DOHH2 (cell line): ENCODE data around the gene C6orf47.

Source experiments
- H3F3A ChIP-seq: fragments of 200-600 bp; sonication (generic), shearing (Covaris generic); 2 replicates; pipeline ENCODE4 v1.6.0; 2016; ENCODE audit warnings: antibody characterized with exemption, mild to moderate bottlenecking; ENCODE audit not compliant: control insufficient read depth, insufficient read depth
- H3K27ac ChIP-seq: fragments of 200-600 bp; sonication (generic); 2 replicates; pipeline ENCODE4 v1.5.1; 2014; ENCODE audit warnings: low read depth, mild to moderate bottlenecking, low read length, moderate library complexity
- H3K27me3 ChIP-seq: fragments of 200-600 bp; sonication (generic); 2 replicates; pipeline ENCODE4 v1.6.1; 2014; ENCODE audit warnings: mild to moderate bottlenecking, low read length, mixed read lengths; ENCODE audit not compliant: control insufficient read depth
- H3K36me3 ChIP-seq: fragments of 200-600 bp; sonication (generic); 2 replicates; pipeline ENCODE4 v1.6.1; 2014; ENCODE audit warnings: mild to moderate bottlenecking, low read length, moderate library complexity, mixed read lengths; ENCODE audit not compliant: control insufficient read depth
- H3K4me1 ChIP-seq: fragments of 200-600 bp; sonication (generic); 2 replicates; pipeline ENCODE4 v1.6.1; 2014; ENCODE audit warnings: mild to moderate bottlenecking, low read length, mixed read lengths; ENCODE audit not compliant: control insufficient read depth
- H3K4me2 ChIP-seq: fragments of 200-600 bp; sonication (generic); 2 replicates; pipeline ENCODE4 v1.6.0; 2014; ENCODE audit warnings: mild to moderate bottlenecking, low read length, moderate library complexity
- H3K4me3 ChIP-seq: fragments of 200-600 bp; sonication (generic); 2 replicates; pipeline ENCODE4 v1.5.1; 2014; ENCODE audit warnings: mild to moderate bottlenecking, low read length, mixed read lengths
- H3K79me2 ChIP-seq: fragments of 200-600 bp; sonication (generic); 2 replicates; pipeline ENCODE4 v1.6.1; 2014; ENCODE audit warnings: mild to moderate bottlenecking, low read length, mixed read lengths; ENCODE audit not compliant: control insufficient read depth
- H3K9me2 ChIP-seq: fragments of 200-600 bp; sonication (generic); replicated peaks from 2 replicates; pipeline ENCODE4 v1.6.1; 2014; ENCODE audit warnings: mild to moderate bottlenecking, low read length, mixed read lengths; ENCODE audit not compliant: control insufficient read depth
- H3K9me3 ChIP-seq: fragments of 200-600 bp; sonication (generic); 2 replicates; pipeline ENCODE4 v1.6.1; 2014; ENCODE audit warnings: antibody characterized with exemption, low read length, mixed read lengths; ENCODE audit not compliant: control insufficient read depth, insufficient read depth
- H4K20me1 ChIP-seq: fragments of 200-600 bp; sonication (generic); 2 replicates; pipeline ENCODE4 v1.6.0; 2014; ENCODE audit warnings: low read depth, mild to moderate bottlenecking, antibody characterized with exemption, low read length, moderate library complexity; ENCODE audit not compliant: control insufficient read depth, insufficient read depth
- EZH2phosphoT487 ChIP-seq: fragments of 200-600 bp; sonication (generic); IDR thresholded peaks from 2 replicates; pipeline ENCODE4 v1.6.1; 2017; ENCODE audit warnings: borderline replicate concordance, mild to moderate bottlenecking, antibody characterized with exemption, low read length, moderate library complexity, mixed read lengths
- TF ChIP-seq, protein P1 (sequence below): fragments of 200-600 bp; sonication (generic); IDR thresholded peaks from one replicate; pipeline ENCODE4 v1.5.1; 2014; ENCODE audit warnings: antibody characterized with exemption, mild to moderate bottlenecking, low read depth, low read length; ENCODE audit not compliant: poor library complexity, severe bottlenecking

The C6orf47 gene

DNA sequence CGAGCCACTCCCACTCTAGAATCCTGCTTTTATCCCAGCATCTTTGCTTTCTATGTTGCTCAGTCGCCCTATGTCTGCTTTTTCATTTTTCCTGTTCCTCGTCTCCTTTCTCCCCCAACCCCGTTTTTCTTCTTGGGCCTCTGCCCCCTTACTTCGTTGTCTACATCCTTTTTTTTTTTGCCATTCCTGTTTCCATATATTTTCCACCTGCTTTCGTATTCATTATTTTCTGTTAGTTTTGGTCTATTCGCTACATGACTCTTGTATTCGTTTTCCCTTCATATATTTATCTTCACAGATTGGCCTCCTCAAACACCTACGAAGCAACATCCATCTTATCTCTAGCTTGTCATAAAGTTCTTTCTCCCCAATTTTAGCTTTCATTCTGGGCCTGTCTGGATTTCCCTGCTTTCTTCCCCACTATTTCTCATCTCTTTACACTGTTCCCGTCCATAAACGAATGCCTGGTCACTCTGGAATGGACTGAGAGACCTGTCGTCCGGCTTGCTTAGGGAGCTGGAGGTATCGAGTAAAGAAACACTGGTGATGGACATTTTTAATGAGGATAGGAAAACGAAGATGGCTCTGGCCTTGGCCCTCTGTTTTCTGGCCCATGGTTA is 39.1 kb downstream of the C6orf47 start:
- no peaks in the 10 kb centered on the region for H3K9me3 ChIP-seq
- H3K79me2 ChIP-seq = peaks cover 58% of the 10 kb centered on the region
- peak overlapping the region; percentile 90 for H3K4me2 ChIP-seq
- peaks cover 12% of the 10 kb centered on the region for H3F3A ChIP-seq
- H4K20me1 ChIP-seq = peaks cover 14% of the 10 kb centered on the region
- no peaks in the 10 kb centered on the region for H3K27me3 ChIP-seq
- peak overlapping the region; percentile 78 for H3K27ac ChIP-seq
- H3K4me1 ChIP-seq = peaks cover 28% of the 10 kb centered on the region
- H3K4me3 ChIP-seq = peak overlapping the region; percentile 93
- H3K9me2 ChIP-seq = no peaks in the 10 kb centered on the region
- TF ChIP-seq, protein P1, sequence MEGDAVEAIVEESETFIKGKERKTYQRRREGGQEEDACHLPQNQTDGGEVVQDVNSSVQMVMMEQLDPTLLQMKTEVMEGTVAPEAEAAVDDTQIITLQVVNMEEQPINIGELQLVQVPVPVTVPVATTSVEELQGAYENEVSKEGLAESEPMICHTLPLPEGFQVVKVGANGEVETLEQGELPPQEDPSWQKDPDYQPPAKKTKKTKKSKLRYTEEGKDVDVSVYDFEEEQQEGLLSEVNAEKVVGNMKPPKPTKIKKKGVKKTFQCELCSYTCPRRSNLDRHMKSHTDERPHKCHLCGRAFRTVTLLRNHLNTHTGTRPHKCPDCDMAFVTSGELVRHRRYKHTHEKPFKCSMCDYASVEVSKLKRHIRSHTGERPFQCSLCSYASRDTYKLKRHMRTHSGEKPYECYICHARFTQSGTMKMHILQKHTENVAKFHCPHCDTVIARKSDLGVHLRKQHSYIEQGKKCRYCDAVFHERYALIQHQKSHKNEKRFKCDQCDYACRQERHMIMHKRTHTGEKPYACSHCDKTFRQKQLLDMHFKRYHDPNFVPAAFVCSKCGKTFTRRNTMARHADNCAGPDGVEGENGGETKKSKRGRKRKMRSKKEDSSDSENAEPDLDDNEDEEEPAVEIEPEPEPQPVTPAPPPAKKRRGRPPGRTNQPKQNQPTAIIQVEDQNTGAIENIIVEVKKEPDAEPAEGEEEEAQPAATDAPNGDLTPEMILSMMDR = no peak
- TF ChIP-seq EZH2phosphoT487 = no peak
- H3K36me3 ChIP-seq = peaks cover 58% of the 10 kb centered on the region

- peak within 1 kb of the TSS; percentile 93 for H3K4me2 ChIP-seq
- peak within 1 kb of the TSS; percentile 99 for H3K27ac ChIP-seq
- no peaks in the 10 kb centered on the region for H3K9me2 ChIP-seq
- peaks cover 12% of the 10 kb centered on the region for H3F3A ChIP-seq
- peak within 1 kb of the TSS; percentile 93 for H3K4me3 ChIP-seq
- peaks cover 51% of the 10 kb centered on the region for H3K36me3 ChIP-seq
- no peaks in the 10 kb centered on the region for H3K27me3 ChIP-seq
- peaks cover 35% of the 10 kb centered on the region for H3K4me1 ChIP-seq
- peaks cover 14% of the 10 kb centered on the region for H4K20me1 ChIP-seq
- TF ChIP-seq, protein P1 = no peak
- TF ChIP-seq EZH2phosphoT487 = no peak
- H3K79me2 ChIP-seq = peaks cover 59% of the 10 kb centered on the region
- H3K9me3 ChIP-seq = no peaks in the 10 kb centered on the region
Measured at GRCh38 chr6:31620586-31621319, 39.8 kb downstream of the C6orf47 start, which contains the start of gene PRRC2A. TSS of gene PRRC2A (plus strand) at chr6:31620715. CDS start at chr6:31622790, 2,075 bp downstream.

DNA sequence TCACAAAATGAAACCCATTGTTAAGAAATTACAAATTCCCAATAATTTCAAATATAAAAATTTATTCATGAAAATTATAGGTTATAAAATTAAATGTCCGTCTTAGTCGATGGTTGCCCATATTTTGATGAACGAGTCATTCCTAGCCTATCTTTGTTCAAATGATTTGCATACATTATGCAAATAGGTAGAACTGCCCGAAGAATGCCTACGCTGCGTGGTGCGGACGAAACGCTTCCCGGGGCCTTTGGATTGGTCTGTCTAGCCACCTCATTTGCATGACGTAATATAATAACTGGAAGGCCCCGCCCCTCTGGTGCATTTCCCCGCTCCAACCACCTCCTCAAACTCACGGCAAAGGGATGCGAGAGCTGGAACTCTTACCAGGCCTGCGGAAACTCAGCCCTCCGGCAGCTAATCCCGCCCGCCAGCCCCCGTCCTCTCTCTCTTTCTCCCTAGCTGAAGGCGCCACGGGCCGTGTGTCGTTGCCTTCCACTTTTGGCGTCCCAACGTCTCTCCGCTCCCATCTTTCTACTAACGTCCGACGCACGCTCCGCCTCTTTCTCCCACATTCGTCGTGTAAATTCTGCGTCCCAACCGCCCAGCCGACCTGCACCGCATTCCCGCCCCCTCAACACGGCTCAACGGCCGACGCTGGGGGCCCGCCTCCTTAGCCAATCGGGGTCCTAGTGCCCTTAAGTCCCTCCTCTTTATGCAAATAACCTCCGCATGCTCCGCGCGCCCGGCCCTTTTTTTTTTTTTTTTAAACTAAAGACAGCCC is 40.6 kb downstream of the C6orf47 start:
- TF ChIP-seq, protein P1 = no peak
- no peak for TF ChIP-seq EZH2phosphoT487
- Histone ChIP-seq H3K9me3 (no peaks in the 10 kb centered on the region), H3K27me3 (no peaks in the 10 kb centered on the region), H3K36me3 (peaks cover 43% of the 10 kb centered on the region), H3K79me2 (peaks cover 52% of the 10 kb centered on the region), H3K9me2 (no peaks in the 10 kb centered on the region), H3K4me2 (peak overlapping the region; percentile 93), H3K4me1 (peaks cover 42% of the 10 kb centered on the region), H3K4me3 (peak overlapping the region; percentile 93), H3F3A (peaks cover 16% of the 10 kb centered on the region), H3K27ac (peak overlapping the region; percentile 99), H4K20me1 (peaks cover 14% of the 10 kb centered on the region)
